HT1080 (cell line): Measurements from ENCODE around the gene ELAC1. TPM values are rescaled to one million over a fixed set of nuclear protein-coding genes. Genes with fewer than 3 reads are reported as not detected.
"Not testable (repeated sequence)": the region's sequence is repeated elsewhere in the genome, so short reads cannot be mapped to it uniquely, and the experiment has no call there.

ENCODE experiments used
- DNase-seq: peaks from one replicate; pipeline ENCODE4 v3.0.0-alpha.2; 2015; ENCODE audit warnings: low read depth
- polyA plus RNA-seq, 2 experiments: library from polyadenylated mRNA; depleted of rRNA; stranded (reverse); fragments of >200 nt; gene quantifications; 2 replicates each; pipeline ENCODE4 v1.2.3, GENCODE V29; 2015
- total RNA-seq: library from RNA; depleted of rRNA; stranded (reverse); fragments of >200 nt; shearing (Covaris generic); gene quantifications from 2 replicates; pipeline ENCODE4 v1.2.3, GENCODE V29; 2014; rRNA removed

The ELAC1 gene
- 8.7 and 13.1 TPM in 2 replicates for total RNA-seq
- polyA plus RNA-seq (2015; cell fraction: cytosol; rRNA removed) = 15.2 and 18.8 TPM in 2 replicates
- 7.7 and 8.8 TPM in 2 replicates for polyA plus RNA-seq (2015; cell fraction: nucleus; rRNA removed)

GRCh38 chr18:50967714-50968661 is at the start of gene ELAC1:
Gene ELAC1, plus strand, starts transcription at chr18:50968040. Its CDS starts 6,365 bp downstream, at chr18:50974405.
- DNase-seq = peak; percentile 78

DNA sequence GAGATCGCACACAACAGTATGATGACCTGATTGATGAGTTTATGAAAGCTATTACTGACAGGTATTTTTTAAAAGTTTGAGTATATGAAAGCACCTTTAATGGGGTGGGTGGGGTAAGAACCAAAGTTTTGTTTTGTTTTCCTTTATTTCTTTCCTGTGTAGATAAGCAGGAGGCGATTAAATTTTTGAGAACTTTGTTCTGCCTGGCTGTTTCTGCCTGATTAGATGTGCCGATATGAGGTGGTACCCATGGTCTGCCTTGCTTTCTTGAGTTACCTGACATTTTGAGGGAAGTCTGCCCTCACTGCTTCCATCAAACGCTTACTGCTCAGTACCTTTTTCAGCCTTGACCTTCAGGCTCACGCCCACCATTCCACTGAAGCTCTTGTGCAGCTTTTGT is 49.7 kb upstream of the ELAC1 start:
- no peak for DNase-seq

GRCh38 chr18:50924372-50924771 is 43.5 kb upstream of the ELAC1 start:
- DNase-seq = no peak

- no peak for DNase-seq
Measured at GRCh38 chr18:50926521-50926920, 41.3 kb upstream of the ELAC1 start.

DNA sequence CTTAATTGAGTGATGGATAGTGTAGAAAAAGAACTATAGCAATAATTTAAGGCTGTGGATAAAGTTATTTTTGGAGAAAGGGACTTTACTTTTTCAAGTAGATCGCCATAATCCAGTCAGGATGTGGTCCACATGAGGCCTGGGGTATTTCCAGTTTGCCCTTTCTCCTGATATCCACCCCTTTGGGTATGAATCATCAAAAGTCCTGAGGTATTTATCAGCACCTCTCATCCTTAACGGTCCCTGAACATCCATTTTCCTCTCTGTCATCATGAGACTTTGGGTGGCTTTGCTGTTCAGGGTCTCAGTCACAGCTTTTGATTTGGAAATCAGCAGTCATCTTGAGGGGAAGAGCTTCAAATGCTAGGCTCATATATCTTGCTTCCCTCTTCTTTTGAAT is 39.3 kb upstream of the ELAC1 start:
- DNase-seq = peak; percentile 53

- DNase-seq = no peak
Measured at GRCh38 chr18:50933684-50934083, 34.2 kb upstream of the ELAC1 start.

DNA sequence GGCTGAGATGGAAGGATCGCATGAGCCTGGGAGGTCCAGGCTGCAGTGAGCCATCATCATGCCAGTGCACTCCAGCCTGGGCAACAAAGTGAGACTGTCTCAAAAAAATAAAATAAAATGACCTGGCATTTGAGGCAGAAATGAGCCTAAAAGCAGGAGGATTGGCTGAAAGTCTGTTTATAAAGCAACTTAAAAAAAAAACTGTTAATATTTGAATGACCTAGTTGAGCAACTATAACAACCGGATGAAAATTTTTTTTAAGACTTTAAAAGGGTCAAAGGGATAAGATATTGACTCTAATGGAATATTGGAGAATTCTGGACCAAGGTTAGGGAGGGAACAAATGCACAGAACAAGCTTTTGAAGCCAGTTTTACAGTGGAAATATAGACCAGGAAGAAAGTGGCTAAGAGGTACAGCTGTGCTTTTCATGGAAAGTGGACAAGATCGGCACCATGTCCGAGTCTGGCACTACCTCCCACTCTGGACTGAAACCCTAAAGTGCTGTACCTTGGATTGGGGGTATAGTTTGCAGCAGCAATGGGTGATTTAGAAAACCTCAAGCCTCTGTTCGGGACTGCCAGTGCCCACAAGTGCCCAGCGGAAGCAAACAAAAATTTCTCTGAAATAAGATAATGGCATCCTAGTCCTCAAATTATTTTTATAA is 33.2 kb upstream of the ELAC1 start:
- DNase-seq = no peak

- DNase-seq = no peak
Measured at GRCh38 chr18:50935493-50936191, 32.2 kb upstream of the ELAC1 start.

GRCh38 chr18:50937183-50937582 is 30.7 kb upstream of the ELAC1 start:
- no peak for DNase-seq

DNA sequence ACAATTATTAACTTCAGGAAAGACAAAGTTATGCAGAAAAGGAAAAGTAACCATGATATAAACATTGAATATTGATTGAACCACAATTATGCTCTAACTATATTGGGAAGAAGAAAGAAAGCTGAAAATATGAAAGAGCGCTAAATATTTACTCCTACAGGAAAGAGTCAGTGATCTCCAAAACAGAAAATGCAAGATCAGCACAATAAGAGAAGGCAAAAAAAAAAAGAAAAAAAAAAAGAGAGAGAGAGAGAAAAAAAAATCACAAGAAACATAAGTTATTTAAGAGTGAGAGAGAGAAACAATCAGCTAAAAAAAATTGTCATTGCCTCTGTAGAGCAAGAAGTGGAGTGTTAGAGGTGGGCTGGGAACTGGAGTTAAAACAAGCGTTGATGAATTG is 28.9 kb upstream of the ELAC1 start:
- DNase-seq = no peak

- peak; percentile 31 for DNase-seq
Measured at GRCh38 chr18:50944245-50944932, 23.5 kb upstream of the ELAC1 start.

DNA sequence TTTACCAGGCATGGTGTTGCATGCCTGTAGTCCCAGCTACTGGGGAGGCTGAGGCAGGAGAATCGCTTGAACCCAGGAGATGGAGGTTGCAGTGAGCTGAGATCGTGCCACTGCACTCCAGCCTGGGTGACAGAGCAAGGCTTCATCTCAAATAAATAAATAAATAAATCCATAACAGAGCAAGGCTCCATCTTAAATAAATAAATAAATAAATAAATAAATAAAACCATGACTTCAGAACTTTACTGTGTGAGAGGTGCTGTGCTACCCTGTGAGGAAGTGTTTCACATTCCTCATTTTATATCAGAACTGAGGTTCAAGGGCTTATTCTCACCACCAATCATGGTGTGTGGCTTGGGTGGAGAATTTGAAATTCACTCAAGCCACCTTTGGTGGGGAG is 21.9 kb upstream of the ELAC1 start:
- not testable (repeated sequence) for DNase-seq

GRCh38 chr18:50947899-50948298 is 19.9 kb upstream of the ELAC1 start:
- peak; percentile 50 for DNase-seq

GRCh38 chr18:50949185-50949584 is 18.7 kb upstream of the ELAC1 start:
- DNase-seq = no peak

GRCh38 chr18:50950626-50951025 is 17.2 kb upstream of the ELAC1 start:
- no peak for DNase-seq

DNA sequence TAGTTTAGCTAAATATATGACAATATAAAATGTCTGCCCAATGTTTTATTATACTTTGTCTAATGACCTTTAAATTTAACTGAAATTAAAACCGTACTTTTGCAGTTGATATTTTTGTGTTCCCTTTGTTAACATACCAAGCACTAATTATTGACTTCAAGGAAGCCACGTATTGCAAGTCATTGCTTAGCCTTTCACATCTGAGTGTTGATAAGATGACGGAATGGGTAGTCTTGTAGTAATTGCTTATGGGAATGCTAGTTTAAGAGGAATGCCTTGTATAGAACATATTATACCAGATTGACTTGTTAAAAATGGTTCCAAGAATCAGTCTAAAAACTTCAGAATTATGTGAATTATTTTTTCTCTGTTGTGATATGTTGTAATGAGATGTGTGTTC is 14.0 kb upstream of the ELAC1 start:
- DNase-seq = no peak

- no peak for DNase-seq
Measured at GRCh38 chr18:50955253-50955652, 12.6 kb upstream of the ELAC1 start.

- no peak for DNase-seq
Measured at GRCh38 chr18:50956116-50956515, 11.7 kb upstream of the ELAC1 start.

- DNase-seq = peak; percentile 5
Measured at GRCh38 chr18:50961974-50962373, 5.9 kb upstream of the ELAC1 start.

DNA sequence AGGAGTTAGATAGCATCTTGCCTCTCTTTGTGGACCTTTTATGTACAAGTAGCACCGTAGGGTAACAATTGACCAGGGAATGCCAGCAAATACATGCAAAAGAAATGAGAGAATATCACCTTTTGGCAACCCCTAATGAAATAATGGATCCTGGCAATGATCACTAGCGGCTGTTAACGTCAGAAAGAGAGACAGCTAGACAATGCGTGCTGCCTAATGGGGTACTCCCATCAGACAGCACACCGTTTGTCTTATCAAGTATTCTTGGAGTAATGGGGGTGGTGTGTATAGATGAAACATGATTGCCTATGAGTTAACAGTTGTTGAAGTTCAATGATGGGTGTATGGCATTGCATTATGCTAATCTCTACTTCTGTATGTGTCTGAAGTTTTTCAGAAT is 1.6 kb downstream of the ELAC1 start:
- no peak for DNase-seq

DNA sequence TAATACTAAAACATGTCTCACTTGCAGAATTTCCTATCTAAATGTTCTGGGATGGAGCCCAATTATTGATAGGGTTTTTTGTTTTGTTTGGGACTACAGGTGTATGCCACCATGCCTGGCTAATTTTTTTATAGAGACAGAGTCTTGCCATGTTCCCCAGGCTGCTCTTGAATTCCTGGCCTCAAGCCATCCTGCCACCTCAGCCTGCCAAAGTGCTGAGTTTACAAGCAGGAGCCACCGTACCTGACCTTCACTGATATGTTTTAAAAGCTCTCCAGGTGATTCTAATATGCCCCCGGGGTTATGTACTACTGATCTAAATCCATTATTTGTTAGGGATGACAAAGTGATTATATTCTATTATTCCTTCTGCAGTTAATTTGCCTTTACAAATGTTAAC is 2.2 kb downstream of the ELAC1 start:
- DNase-seq = no peak
